ENCODE results near the gene SOWAHC. TPM values are rescaled to one million over a fixed set of nuclear protein-coding genes. Genes with fewer than 3 reads are reported as not detected.

The SOWAHC gene
- total and polyA plus RNA-seq, 9 donors, result 9.5 to 36.1 (median 16.0) TPM

DNA sequence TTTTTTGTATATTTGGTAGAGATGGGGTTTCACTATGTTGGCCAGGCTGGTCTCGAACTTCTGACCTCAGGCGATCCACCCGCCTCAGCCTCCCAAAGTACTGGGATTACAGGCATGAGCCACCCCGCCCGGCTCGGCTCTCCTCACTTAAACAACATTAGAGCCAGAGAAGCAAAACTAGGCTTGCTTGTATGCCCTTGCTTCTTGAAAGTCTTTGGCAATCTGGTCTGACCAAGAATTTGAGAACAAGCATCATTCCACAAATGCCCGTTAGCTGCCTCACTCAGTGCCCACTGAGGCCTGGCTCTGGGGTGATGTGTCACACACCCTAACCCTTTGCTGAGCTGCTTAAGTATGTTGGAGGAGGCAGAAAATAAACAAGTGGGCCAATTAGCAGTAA lies 33.5 kb downstream of the SOWAHC start:
- intact Hi-C loops (cut with DNase I), result no loop called here
- 88 to 96% (median 91%) methylated on average over 7 of the region's 7 CpGs for WGBS, 3 donors
- H3K27me3 ChIP-seq, result no peaks in the 10 kb centered on the region
- H3K9me3 ChIP-seq, result no peaks in the 10 kb centered on the region
- no peak overlapping the region for H3K27ac ChIP-seq
- TF ChIP-seq EP300 (IDR thresholded peaks at IDR 0.05) (no peak), POLR2A (IDR thresholded peaks at IDR 0.05) (no peak)
- TF ChIP-seq, protein P1, sequence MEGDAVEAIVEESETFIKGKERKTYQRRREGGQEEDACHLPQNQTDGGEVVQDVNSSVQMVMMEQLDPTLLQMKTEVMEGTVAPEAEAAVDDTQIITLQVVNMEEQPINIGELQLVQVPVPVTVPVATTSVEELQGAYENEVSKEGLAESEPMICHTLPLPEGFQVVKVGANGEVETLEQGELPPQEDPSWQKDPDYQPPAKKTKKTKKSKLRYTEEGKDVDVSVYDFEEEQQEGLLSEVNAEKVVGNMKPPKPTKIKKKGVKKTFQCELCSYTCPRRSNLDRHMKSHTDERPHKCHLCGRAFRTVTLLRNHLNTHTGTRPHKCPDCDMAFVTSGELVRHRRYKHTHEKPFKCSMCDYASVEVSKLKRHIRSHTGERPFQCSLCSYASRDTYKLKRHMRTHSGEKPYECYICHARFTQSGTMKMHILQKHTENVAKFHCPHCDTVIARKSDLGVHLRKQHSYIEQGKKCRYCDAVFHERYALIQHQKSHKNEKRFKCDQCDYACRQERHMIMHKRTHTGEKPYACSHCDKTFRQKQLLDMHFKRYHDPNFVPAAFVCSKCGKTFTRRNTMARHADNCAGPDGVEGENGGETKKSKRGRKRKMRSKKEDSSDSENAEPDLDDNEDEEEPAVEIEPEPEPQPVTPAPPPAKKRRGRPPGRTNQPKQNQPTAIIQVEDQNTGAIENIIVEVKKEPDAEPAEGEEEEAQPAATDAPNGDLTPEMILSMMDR (IDR thresholded peaks at IDR 0.05), result no peak
- H3K4me3 ChIP-seq, result no peak overlapping the region
- peaks cover 4% of the 10 kb centered on the region for H3K4me1 ChIP-seq (ENCODE audit: insufficient read depth)
- no peak for DNase-seq
- no peaks in the 10 kb centered on the region for H3K36me3 ChIP-seq

DNA sequence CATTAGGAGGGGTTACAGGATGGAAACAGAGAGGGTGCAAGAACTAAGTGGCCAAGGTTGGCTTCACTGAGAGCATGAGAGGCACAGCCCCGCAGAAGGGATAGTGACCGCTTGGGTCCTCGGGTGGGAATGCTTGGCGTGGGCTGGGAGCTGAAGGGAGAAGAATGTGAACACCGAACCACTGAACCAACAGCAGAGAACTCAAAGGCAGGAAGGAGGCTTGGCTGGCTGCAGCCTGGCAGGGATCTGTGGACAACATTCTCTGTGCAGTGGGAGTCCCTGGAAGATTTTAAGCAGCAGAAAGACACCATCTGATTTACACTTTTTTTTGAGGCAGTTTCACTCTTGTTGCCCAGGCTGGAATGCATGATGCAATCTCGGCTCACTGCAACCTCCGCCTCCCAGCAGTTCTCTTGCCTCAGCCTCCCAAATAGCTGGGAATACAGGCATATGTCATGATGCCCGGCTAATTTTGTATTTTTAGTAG lies 33.9 kb downstream of the SOWAHC start:
- Histone ChIP-seq H3K36me3 (no peaks in the 10 kb centered on the region), H3K27me3 (no peaks in the 10 kb centered on the region), H3K4me3 (no peak overlapping the region), H3K9me3 (no peaks in the 10 kb centered on the region), H3K27ac (no peak overlapping the region), H3K4me1 (ENCODE audit: insufficient read depth) (peaks cover 4% of the 10 kb centered on the region)
- intact Hi-C loops (cut with DNase I), result no loop called here
- 76 to 81% (median 79%) methylated on average over 8 of the region's 8 CpGs for WGBS, 3 donors
- TF ChIP-seq, protein P1 (IDR thresholded peaks at IDR 0.05), result no peak
- TF ChIP-seq POLR2A (IDR thresholded peaks at IDR 0.05) (no peak), EP300 (IDR thresholded peaks at IDR 0.05) (no peak)
- DNase-seq, result no peak

DNA sequence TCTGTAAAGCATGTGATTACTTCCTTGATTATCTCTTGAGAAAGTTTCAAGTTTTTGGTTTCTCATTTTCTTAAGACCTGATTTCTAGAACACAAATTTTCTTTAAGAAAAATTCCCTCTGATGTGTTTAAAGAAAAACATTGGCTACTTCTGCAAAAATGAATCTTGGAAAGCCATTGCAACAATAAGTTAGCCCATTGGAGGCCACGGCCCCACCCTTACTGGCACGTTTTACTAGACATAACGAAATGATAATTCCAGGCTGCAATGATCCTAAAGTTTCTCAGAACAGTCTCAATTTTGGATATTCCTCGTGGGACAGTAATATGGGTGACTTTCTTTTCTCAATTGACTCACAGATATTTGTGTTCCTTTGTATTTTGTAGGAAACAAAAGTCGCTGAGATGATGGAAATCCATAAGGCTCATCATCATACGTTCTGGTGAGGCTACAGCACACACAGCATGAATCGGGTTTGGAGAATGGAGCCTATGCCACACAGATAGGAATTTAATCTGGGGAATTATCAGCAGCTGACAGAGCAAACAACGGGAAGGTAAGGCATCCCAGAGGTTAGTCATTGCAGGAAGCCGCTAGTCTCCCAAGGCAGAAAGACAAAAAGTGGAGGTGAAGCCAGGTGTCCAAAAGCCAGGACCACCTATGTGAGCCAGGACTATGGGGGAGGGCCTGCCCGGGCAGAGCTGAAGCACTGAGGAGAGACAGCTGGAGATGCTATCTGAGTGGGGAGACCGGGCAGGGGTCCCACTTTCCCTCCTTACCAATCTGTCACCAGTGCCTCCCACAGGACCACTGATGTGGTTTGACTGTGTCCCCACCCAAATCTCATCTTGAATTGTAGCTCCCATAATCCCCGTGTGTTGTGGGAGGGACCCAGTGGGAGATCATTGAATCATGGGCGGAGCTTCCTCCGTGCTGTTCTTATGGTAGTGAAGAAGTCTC lies 35.9 kb downstream of the SOWAHC start:
- TF ChIP-seq, protein P1 (IDR thresholded peaks at IDR 0.05), result no peak
- no peak for TF ChIP-seq EP300 (IDR thresholded peaks at IDR 0.05)
- no peak for TF ChIP-seq POLR2A (IDR thresholded peaks at IDR 0.05)
- H3K4me1 ChIP-seq (ENCODE audit: insufficient read depth), result no peaks in the 10 kb centered on the region
- no peaks in the 10 kb centered on the region for H3K36me3 ChIP-seq
- no peaks in the 10 kb centered on the region for H3K27me3 ChIP-seq
- no peak overlapping the region for H3K4me3 ChIP-seq
- intact Hi-C loops (cut with DNase I), result no loop called here
- no peaks in the 10 kb centered on the region for H3K9me3 ChIP-seq
- WGBS, 3 donors, result 61 to 75% (median 66%) methylated on average over 14 of the region's 14 CpGs
- DNase-seq, result no peak
- no peak overlapping the region for H3K27ac ChIP-seq

DNA sequence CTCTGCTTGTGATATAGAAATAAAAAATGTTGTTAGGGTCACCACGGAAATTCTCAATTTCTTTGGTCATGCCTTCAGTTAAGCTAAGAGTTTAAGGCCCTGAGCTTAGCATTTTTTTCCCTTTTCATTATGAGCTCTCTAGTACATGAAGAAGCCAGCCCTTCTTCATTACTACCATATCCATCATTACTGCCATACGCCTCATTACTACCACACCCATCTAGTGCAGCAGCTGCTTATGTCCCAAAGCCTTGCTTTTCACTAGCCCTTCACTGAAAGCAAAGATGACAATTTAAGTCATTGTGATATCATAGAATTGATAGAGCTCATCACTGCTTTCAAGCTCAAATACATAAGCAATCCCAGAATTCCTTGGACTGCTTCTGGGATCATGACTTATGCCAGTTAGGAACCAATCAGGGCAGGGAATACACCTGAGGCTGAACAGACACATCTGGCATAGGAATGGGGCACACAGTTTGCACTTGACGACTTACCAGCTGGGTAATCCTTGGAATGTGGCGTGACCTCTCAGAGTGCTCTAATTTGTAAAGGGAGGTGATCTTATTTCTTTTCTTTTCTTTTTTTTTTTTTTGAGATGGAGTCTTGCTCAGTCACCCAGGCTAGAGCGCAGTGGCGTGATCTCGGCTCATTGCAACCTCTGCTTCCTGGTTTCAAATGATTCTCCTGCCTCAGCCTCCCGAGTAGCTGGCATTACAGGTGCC lies 40.3 kb downstream of the SOWAHC start:
- H3K4me3 ChIP-seq, result no peak overlapping the region
- H3K36me3 ChIP-seq, result no peaks in the 10 kb centered on the region
- H3K27me3 ChIP-seq, result no peaks in the 10 kb centered on the region
- H3K27ac ChIP-seq, result no peak overlapping the region
- WGBS, 3 donors, result 94 to 96% (median 94%) methylated on average over 8 of the region's 8 CpGs
- DNase-seq, result no peak
- no peaks in the 10 kb centered on the region for H3K9me3 ChIP-seq
- TF ChIP-seq, protein P1 (IDR thresholded peaks at IDR 0.05), result no peak
- TF ChIP-seq EP300 (IDR thresholded peaks at IDR 0.05), result no peak
- no peak for TF ChIP-seq POLR2A (IDR thresholded peaks at IDR 0.05)
- intact Hi-C loops (cut with DNase I), result no loop called here
- no peaks in the 10 kb centered on the region for H3K4me1 ChIP-seq (ENCODE audit: insufficient read depth)

Measured in ovary (tissue), 9 donors.